MCF 10A (cell line): ENCODE data around the gene SMIM15. TPM values are rescaled to one million over a fixed set of nuclear protein-coding genes. Genes with fewer than 3 reads are reported as not detected.

Experiments
- BruUV-seq: library from RNA; stranded (reverse); fragments of 400-500 nt; replicated peaks from 2 replicates; lab custom pipeline; 2021; lab: Mats Ljungman, UMichigan
- CTCF ChIA-PET: fragments of 300-600 bp; sonication (Branson Sonifier 250); formaldehyde crosslinking; extraction: SDS; loops from one replicate; lab custom pipeline; 2021; ENCODE audit warnings: antibody characterized with exemption, inconsistent platforms; lab: Yijun Ruan, JAX
- POLR2A ChIA-PET: fragments of 300-600, 350-650 bp; sonication (Branson Sonifier 250); formaldehyde crosslinking; extraction: SDS; loops from one replicate; lab custom pipeline; 2020; ENCODE audit warnings: antibody characterized with exemption, inconsistent platforms; lab: Yijun Ruan, JAX
- DNase-seq: peaks from one replicate; pipeline ENCODE4 v3.0.0-alpha.2; 2018; ENCODE audit not compliant: unreplicated experiment
- H3K27ac Mint-ChIP-seq: one replicate; pipeline ENCODE4 v1.8.0; 2022; ENCODE audit warnings: mild to moderate bottlenecking, low read depth, mixed read lengths; ENCODE audit not compliant: unreplicated experiment
- H3K27me3 Mint-ChIP-seq: one replicate; pipeline ENCODE4 v1.8.0; 2022; ENCODE audit warnings: mixed read lengths; ENCODE audit not compliant: insufficient read depth, unreplicated experiment
- H3K36me3 Mint-ChIP-seq: one replicate; pipeline ENCODE4 v1.8.0; 2022; ENCODE audit warnings: mild to moderate bottlenecking, moderate library complexity, mixed read lengths; ENCODE audit not compliant: insufficient read depth, unreplicated experiment
- H3K4me1 Mint-ChIP-seq: one replicate; pipeline ENCODE4 v1.8.0; 2022; ENCODE audit warnings: mixed read lengths; ENCODE audit not compliant: insufficient read depth, unreplicated experiment
- H3K4me3 Mint-ChIP-seq: one replicate; pipeline ENCODE4 v1.8.0; 2022; ENCODE audit warnings: mild to moderate bottlenecking, moderate library complexity, mixed read lengths; ENCODE audit not compliant: unreplicated experiment
- H3K9me3 Mint-ChIP-seq: one replicate; pipeline ENCODE4 v1.8.0; 2022; ENCODE audit warnings: mixed read lengths; ENCODE audit not compliant: unreplicated experiment
- CTCF ChIP-seq: fragments of 200-600 bp; IDR thresholded peaks from one replicate; pipeline ENCODE4 v1.8.0; 2022; ENCODE audit warnings: antibody characterized with exemption, mild to moderate bottlenecking; ENCODE audit not compliant: unreplicated experiment
- intact Hi-C: fragments of 100-400 bp; cut with micrococcal nuclease; formaldehyde crosslinking; loops from 2 replicates; pipeline ENCODE4 v1.14.1; 2022
- total RNA-seq: library from RNA; stranded (reverse); gene quantifications from 2 replicates; pipeline ENCODE4 v1.2.3, GENCODE V29; 2022

Gene SMIM15
- total RNA-seq, 1 experiment from 2014 or later = 95.8 TPM

GRCh38 chr5:61120534-61120933 lies 41.7 kb downstream of the SMIM15 start:
- CTCF ChIA-PET = interaction anchor here (0.6 to 2.0 kb wide), 2 partner anchors 18 to 159 kb away, joined by 4 to 6 read pairs; no protein-coding TSS in a partner anchor
- no peaks in the 10 kb centered on the region for H3K4me1 Mint-ChIP-seq
- H3K27me3 Mint-ChIP-seq = no peaks in the 10 kb centered on the region
- intact Hi-C loops = no loop called here
- H3K9me3 Mint-ChIP-seq = no peaks in the 10 kb centered on the region
- no peak for TF ChIP-seq CTCF
- no TSS peak for BruUV-seq
- H3K27ac Mint-ChIP-seq = no peak overlapping the region
- no peak for DNase-seq
- no peaks in the 10 kb centered on the region for H3K36me3 Mint-ChIP-seq
- H3K4me3 Mint-ChIP-seq = no peak overlapping the region
- POLR2A ChIA-PET = no interaction called here

- Mint-ChIP-seq H3K27me3 (no peaks in the 10 kb centered on the region), H3K4me1 (no peaks in the 10 kb centered on the region), H3K9me3 (no peaks in the 10 kb centered on the region), H3K4me3 (no peak overlapping the region), H3K27ac (no peak overlapping the region), H3K36me3 (no peaks in the 10 kb centered on the region)
- CTCF ChIA-PET = no interaction called here
- BruUV-seq = no TSS peak
- TF ChIP-seq CTCF = no peak
- intact Hi-C loops = no loop called here
- no peak for DNase-seq
- POLR2A ChIA-PET = interaction anchor here (0.8 kb wide), 1 partner anchor 605 kb away, joined by 3 read pairs; no protein-coding TSS in a partner anchor
Observed at GRCh38 chr5:61119066-61119465, 43.2 kb downstream of the SMIM15 start.

- Mint-ChIP-seq H3K4me3 (no peak overlapping the region), H3K27ac (no peak overlapping the region), H3K9me3 (no peaks in the 10 kb centered on the region), H3K36me3 (no peaks in the 10 kb centered on the region), H3K27me3 (no peaks in the 10 kb centered on the region), H3K4me1 (no peaks in the 10 kb centered on the region)
- no peak for DNase-seq
- CTCF ChIA-PET = interaction anchor here (0.7 kb wide), 1 partner anchor 618 kb away, joined by 4 read pairs; no protein-coding TSS in a partner anchor
- BruUV-seq = no TSS peak
- POLR2A ChIA-PET = no interaction called here
- intact Hi-C loops = no loop called here
- no peak for TF ChIP-seq CTCF
Observed at GRCh38 chr5:61115968-61116367, 46.3 kb downstream of the SMIM15 start.

GRCh38 chr5:61114441-61114840 lies 47.8 kb downstream of the SMIM15 start:
- CTCF ChIA-PET = no interaction called here
- H3K4me1 Mint-ChIP-seq = no peaks in the 10 kb centered on the region

More at GRCh38 chr5:61114441-61114840, 47.8 kb downstream of the SMIM15 start:
- H3K27ac Mint-ChIP-seq = no peak overlapping the region
- H3K27me3 Mint-ChIP-seq = no peaks in the 10 kb centered on the region
- no peak for DNase-seq
- no peaks in the 10 kb centered on the region for H3K36me3 Mint-ChIP-seq
- H3K4me3 Mint-ChIP-seq = no peak overlapping the region
- POLR2A ChIA-PET = no interaction called here
- no TSS peak for BruUV-seq
- intact Hi-C loops = no loop called here
- no peak for TF ChIP-seq CTCF
- no peaks in the 10 kb centered on the region for H3K9me3 Mint-ChIP-seq

Other genes starting within 250 kb of the SMIM15 start
- 13.7 and 17.2 TPM in 2 replicates for gene ERCC8, start 217.4 kb downstream of the SMIM15 start, total RNA-seq
- gene NDUFAF2, start 217.3 kb downstream of the SMIM15 start, total RNA-seq = 120 and 141 TPM in 2 replicates
- gene ZSWIM6, start 169.8 kb upstream of the SMIM15 start, total RNA-seq = 12.0 and 13.5 TPM in 2 replicates